DND-41 (cell line): ENCODE data around the gene RASSF6.
"Not testable (repeated sequence)": the region's sequence is repeated elsewhere in the genome, so short reads cannot be mapped to it uniquely, and the experiment has no call there.

Source experiments
- CTCF ChIP-seq: IDR thresholded peaks from 2 replicates; pipeline ENCODE4 v1.5.1; 2012; ENCODE audit warnings: borderline replicate concordance, low read length, moderate library complexity, mild to moderate bottlenecking; ENCODE audit not compliant: poor library complexity, severe bottlenecking; ENCODE audit errors: extremely low read depth
- EZH2 ChIP-seq: IDR thresholded peaks from 3 replicates; pipeline ENCODE4 v1.6.1; 2012; ENCODE audit warnings: borderline replicate concordance, low read depth, mild to moderate bottlenecking, moderate library complexity, low read length, inconsistent platforms; ENCODE audit not compliant: severe bottlenecking

GRCh38 chr4:73597183-73597582, 23.1 kb downstream of the RASSF6 start:
- not testable (repeated sequence) for TF ChIP-seq CTCF, EZH2
